Astrocyte of the hippocampus (primary cell): ENCODE results near the gene CBX8.
"Not testable (repeated sequence)": the region's sequence is repeated elsewhere in the genome, so short reads cannot be mapped to it uniquely, and the experiment has no call there.

Experiments
- DNase-seq: peaks from one replicate; pipeline ENCODE4 v3.0.0; 2011; ENCODE audit warnings: low read depth, low spot score

CBX8 gene

GRCh38 chr17:79779084-79779529 lies 17.8 kb downstream of the CBX8 start:
- DNase-seq, result peak; percentile 19

GRCh38 chr17:79778504-79779083 lies 18.3 kb downstream of the CBX8 start:
- peak; percentile 33 for DNase-seq

- peak; percentile 92 for DNase-seq
Observed at GRCh38 chr17:79777894-79778503, 18.9 kb downstream of the CBX8 start, which contains the start of gene CBX2. CBX2 (plus strand) TSS chr17:79778148; CDS start chr17:79778236, 88 bp downstream.

- DNase-seq, result peak; percentile 73
Observed at GRCh38 chr17:79777120-79777893, 19.6 kb downstream of the CBX8 start.

- peak; percentile 4 for DNase-seq
Observed at GRCh38 chr17:79776376-79777119, 20.3 kb downstream of the CBX8 start.

- no peak for DNase-seq
Observed at GRCh38 chr17:79775632-79776031, 21.2 kb downstream of the CBX8 start.

GRCh38 chr17:79774561-79774975 lies 22.3 kb downstream of the CBX8 start:
- no peak for DNase-seq

- DNase-seq, result not testable (repeated sequence)
Observed at GRCh38 chr17:79772726-79773125, 24.2 kb downstream of the CBX8 start.

GRCh38 chr17:79771276-79771675 lies 25.6 kb downstream of the CBX8 start:
- no peak for DNase-seq

GRCh38 chr17:79769570-79770506 lies 27.0 kb downstream of the CBX8 start:
- no peak for DNase-seq

- DNase-seq, result no peak
Observed at GRCh38 chr17:79765708-79766107, 31.2 kb downstream of the CBX8 start.

GRCh38 chr17:79761894-79762589 lies 34.8 kb downstream of the CBX8 start:
- DNase-seq, result no peak

- no peak for DNase-seq
Observed at GRCh38 chr17:79760197-79760906, 36.5 kb downstream of the CBX8 start.

- DNase-seq, result no peak
Observed at GRCh38 chr17:79758271-79758670, 38.6 kb downstream of the CBX8 start.

- DNase-seq, result no peak
Observed at GRCh38 chr17:79757140-79757745, 39.6 kb downstream of the CBX8 start.

- DNase-seq, result no peak
Observed at GRCh38 chr17:79755591-79755990, 41.3 kb downstream of the CBX8 start.

GRCh38 chr17:79754903-79755302 lies 42.0 kb downstream of the CBX8 start:
- not testable (repeated sequence) for DNase-seq

GRCh38 chr17:79754370-79754769 lies 42.5 kb downstream of the CBX8 start:
- DNase-seq, result no peak

GRCh38 chr17:79752175-79752574 lies 44.7 kb downstream of the CBX8 start:
- DNase-seq, result no peak
